GM18499 (cell line): ENCODE measurements around the gene MIB2.
"Not testable (repeated sequence)": the region's sequence is repeated elsewhere in the genome, so short reads cannot be mapped to it uniquely, and the experiment has no call there.

ENCODE experiments used
- ATAC-seq: cut with Tn5 transposase; IDR thresholded peaks from one replicate; pipeline ENCODE4 v1.9.1; 2021; ENCODE audit warnings: moderate number of reproducible peaks; ENCODE audit not compliant: insufficient read depth, unreplicated experiment

Gene MIB2

GRCh38 chr1:1640081-1640480, 24.8 kb downstream of the MIB2 start:
- ATAC-seq, result not testable (repeated sequence)

- not testable (repeated sequence) for ATAC-seq
These were observed 25.6 kb downstream of the MIB2 start for GRCh38 chr1:1640711-1641461.

GRCh38 chr1:1646326-1646725, 31.0 kb downstream of the MIB2 start:
- not testable (repeated sequence) for ATAC-seq

- ATAC-seq, result not testable (repeated sequence)
These were observed 32.4 kb downstream of the MIB2 start for GRCh38 chr1:1647567-1648241.

- ATAC-seq, result not testable (repeated sequence)
These were observed 33.0 kb downstream of the MIB2 start for GRCh38 chr1:1648265-1648664.

- peak; percentile 71 for ATAC-seq
These were observed 43.6 kb downstream of the MIB2 start, which contains the start of gene CDK11B for GRCh38 chr1:1658583-1659549. TSS of gene CDK11B (minus strand) at chr1:1659004. CDS start at chr1:1657485, 1,519 bp downstream.

GRCh38 chr1:1662392-1662791, 47.1 kb downstream of the MIB2 start:
- not testable (repeated sequence) for ATAC-seq

- not testable (repeated sequence) for ATAC-seq
These were observed 47.7 kb downstream of the MIB2 start for GRCh38 chr1:1662830-1663560.

GRCh38 chr1:1664318-1664717, 49.0 kb downstream of the MIB2 start:
- not testable (repeated sequence) for ATAC-seq

- no peak for ATAC-seq
These were observed 49.9 kb downstream of the MIB2 start for GRCh38 chr1:1664941-1665814.

- no peak for ATAC-seq
These were observed 50.5 kb downstream of the MIB2 start for GRCh38 chr1:1665815-1666251.

GRCh38 chr1:1666526-1666925, 51.2 kb downstream of the MIB2 start:
- ATAC-seq, result no peak

GRCh38 chr1:1669468-1670440, 54.5 kb downstream of the MIB2 start:
- no peak for ATAC-seq

GRCh38 chr1:1670866-1671265, 55.6 kb downstream of the MIB2 start:
- no peak for ATAC-seq

GRCh38 chr1:1671365-1672119, 56.2 kb downstream of the MIB2 start:
- no peak for ATAC-seq

- no peak for ATAC-seq
These were observed 57.1 kb downstream of the MIB2 start for GRCh38 chr1:1672181-1672965.
